ENCODE results near the gene CAMK4.

Gene CAMK4

DNA sequence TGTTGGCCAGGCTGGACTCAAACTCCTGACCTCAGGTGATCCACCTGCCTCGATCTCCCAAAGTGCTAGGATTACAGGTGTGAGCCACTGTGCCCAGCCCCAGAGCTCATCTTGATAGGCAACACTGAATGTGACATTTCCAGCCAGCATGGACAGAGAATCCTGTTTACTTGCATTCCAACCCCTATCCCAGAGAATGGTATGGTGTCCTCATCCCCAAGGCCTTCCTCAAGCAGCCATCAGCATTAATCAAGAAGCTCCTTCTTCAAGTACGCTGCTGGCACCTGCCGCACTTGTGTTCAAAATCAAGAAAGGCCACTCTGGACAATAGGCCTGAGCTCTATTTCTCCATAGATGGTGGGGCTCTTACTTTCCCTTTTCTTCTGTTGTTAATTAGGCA lies 247.9 kb downstream of the CAMK4 start:
- no peak overlapping the region for H3K4me3 ChIP-seq (ENCODE audit: low read depth, low read length)
- TF ChIP-seq, protein P1, sequence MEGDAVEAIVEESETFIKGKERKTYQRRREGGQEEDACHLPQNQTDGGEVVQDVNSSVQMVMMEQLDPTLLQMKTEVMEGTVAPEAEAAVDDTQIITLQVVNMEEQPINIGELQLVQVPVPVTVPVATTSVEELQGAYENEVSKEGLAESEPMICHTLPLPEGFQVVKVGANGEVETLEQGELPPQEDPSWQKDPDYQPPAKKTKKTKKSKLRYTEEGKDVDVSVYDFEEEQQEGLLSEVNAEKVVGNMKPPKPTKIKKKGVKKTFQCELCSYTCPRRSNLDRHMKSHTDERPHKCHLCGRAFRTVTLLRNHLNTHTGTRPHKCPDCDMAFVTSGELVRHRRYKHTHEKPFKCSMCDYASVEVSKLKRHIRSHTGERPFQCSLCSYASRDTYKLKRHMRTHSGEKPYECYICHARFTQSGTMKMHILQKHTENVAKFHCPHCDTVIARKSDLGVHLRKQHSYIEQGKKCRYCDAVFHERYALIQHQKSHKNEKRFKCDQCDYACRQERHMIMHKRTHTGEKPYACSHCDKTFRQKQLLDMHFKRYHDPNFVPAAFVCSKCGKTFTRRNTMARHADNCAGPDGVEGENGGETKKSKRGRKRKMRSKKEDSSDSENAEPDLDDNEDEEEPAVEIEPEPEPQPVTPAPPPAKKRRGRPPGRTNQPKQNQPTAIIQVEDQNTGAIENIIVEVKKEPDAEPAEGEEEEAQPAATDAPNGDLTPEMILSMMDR (IDR thresholded peaks at IDR 0.05; ENCODE audit: borderline replicate concordance, insufficient read depth, low read depth, low read length) = no peak

GRCh38 chr5:111472579-111472978 lies 248.4 kb downstream of the CAMK4 start:
- TF ChIP-seq, protein P1 (IDR thresholded peaks at IDR 0.05; ENCODE audit: borderline replicate concordance, insufficient read depth, low read depth, low read length) = no peak
- no peak overlapping the region for H3K4me3 ChIP-seq (ENCODE audit: low read depth, low read length)

DNA sequence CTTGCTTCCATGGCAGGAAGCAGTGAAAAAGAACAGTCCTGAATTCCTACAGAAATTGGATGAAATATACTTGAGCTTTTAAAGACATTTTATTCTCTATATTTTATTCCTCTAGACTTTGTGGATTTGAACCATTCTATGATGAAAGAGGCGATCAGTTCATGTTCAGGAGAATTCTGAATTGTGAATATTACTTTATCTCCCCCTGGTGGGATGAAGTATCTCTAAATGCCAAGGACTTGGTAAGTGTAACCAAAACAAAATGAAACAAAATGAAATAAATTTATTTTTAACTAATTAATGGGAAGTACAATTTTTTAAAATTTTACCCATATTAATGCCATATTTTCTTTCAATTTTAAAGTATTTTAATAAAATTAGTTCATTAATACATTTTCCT lies 254.1 kb downstream of the CAMK4 start:
- no peak overlapping the region for H3K4me3 ChIP-seq (ENCODE audit: low read depth, low read length)
- TF ChIP-seq, protein P1 (IDR thresholded peaks at IDR 0.05; ENCODE audit: borderline replicate concordance, insufficient read depth, low read depth, low read length) = no peak

GRCh38 chr5:111478898-111479297 lies 254.7 kb downstream of the CAMK4 start:
- TF ChIP-seq, protein P1 (IDR thresholded peaks at IDR 0.05; ENCODE audit: borderline replicate concordance, insufficient read depth, low read depth, low read length) = no peak

GRCh38 chr5:111480346-111480745 lies 256.2 kb downstream of the CAMK4 start:
- TF ChIP-seq, protein P1 (IDR thresholded peaks at IDR 0.05; ENCODE audit: borderline replicate concordance, insufficient read depth, low read depth, low read length) = no peak

More at GRCh38 chr5:111478898-111479297, 254.7 kb downstream of the CAMK4 start:
- no peak overlapping the region for H3K4me3 ChIP-seq (ENCODE audit: low read depth, low read length)

GRCh38 chr5:111486055-111486454 lies 261.9 kb downstream of the CAMK4 start:
- no peak overlapping the region for H3K4me3 ChIP-seq (ENCODE audit: low read depth, low read length)
- TF ChIP-seq, protein P1 (IDR thresholded peaks at IDR 0.05; ENCODE audit: borderline replicate concordance, insufficient read depth, low read depth, low read length) = no peak

More at GRCh38 chr5:111480346-111480745, 256.2 kb downstream of the CAMK4 start:
- no peak overlapping the region for H3K4me3 ChIP-seq (ENCODE audit: low read depth, low read length)

DNA sequence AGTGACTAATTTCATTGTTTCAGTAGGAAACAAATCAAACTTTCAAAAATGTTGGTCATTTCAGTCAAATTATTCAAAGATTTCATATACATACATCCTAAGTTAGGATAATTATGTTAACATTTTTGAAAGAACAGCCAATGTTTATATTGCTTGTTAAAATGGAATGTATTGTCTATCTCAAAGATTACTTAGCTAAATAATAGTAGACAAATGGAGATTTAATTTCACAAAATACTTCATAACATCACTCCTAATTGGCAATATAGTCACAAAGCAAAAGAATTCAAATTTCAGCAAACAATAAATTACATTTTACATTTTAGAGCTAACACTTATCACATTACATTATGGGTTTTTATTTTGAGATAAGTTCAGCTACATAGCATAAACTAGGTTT lies 262.7 kb downstream of the CAMK4 start:
- H3K4me3 ChIP-seq (ENCODE audit: low read depth, low read length) = no peak overlapping the region
- TF ChIP-seq, protein P1 (IDR thresholded peaks at IDR 0.05; ENCODE audit: borderline replicate concordance, insufficient read depth, low read depth, low read length) = no peak

Data from GM12875 (cell line).